KMS-11 (cell line): ENCODE data around the gene PIGR.

Experiments
- H2AFZ ChIP-seq: fragments of 200-600 bp; sonication (generic); 2 replicates; pipeline ENCODE4 v1.6.1; 2016; ENCODE audit warnings: antibody characterized with exemption, mixed run types, low read depth
- H3K27ac ChIP-seq: fragments of 200-600 bp; sonication (generic); 2 replicates; pipeline ENCODE4 v1.6.1; 2016; ENCODE audit warnings: mild to moderate bottlenecking, mixed run types
- H3K27me3 ChIP-seq: fragments of 200-600 bp; sonication (generic); 2 replicates; pipeline ENCODE4 v1.6.1; 2017; ENCODE audit warnings: mild to moderate bottlenecking, low read depth, mixed run types, moderate library complexity; ENCODE audit not compliant: insufficient read depth
- H3K36me3 ChIP-seq: fragments of 200-600 bp; sonication (generic); 2 replicates; pipeline ENCODE4 v1.6.1; 2017; ENCODE audit warnings: mild to moderate bottlenecking, mixed run types; ENCODE audit not compliant: insufficient read depth
- H3K4me1 ChIP-seq: fragments of 200-600 bp; sonication (generic); 2 replicates; pipeline ENCODE4 v1.6.1; 2016; ENCODE audit warnings: mild to moderate bottlenecking, low read depth, mixed run types; ENCODE audit not compliant: poor library complexity, severe bottlenecking
- H3K4me2 ChIP-seq: fragments of 200-600 bp; sonication (generic); 2 replicates; pipeline ENCODE4 v1.7.0; 2016; ENCODE audit warnings: mild to moderate bottlenecking, mixed run types
- H3K4me3 ChIP-seq: fragments of 200-600 bp; sonication (generic); IDR thresholded peaks from 2 replicates; pipeline ENCODE4 v1.6.1; 2017; ENCODE audit warnings: low read depth, low read length, mixed read lengths; ENCODE audit not compliant: insufficient read depth
- H3K79me2 ChIP-seq: fragments of 200-600 bp; sonication (generic); 2 replicates; pipeline ENCODE4 v1.6.1; 2016; ENCODE audit warnings: low read depth, mixed run types; ENCODE audit not compliant: insufficient read depth
- H3K9ac ChIP-seq: fragments of 200-600 bp; sonication (generic); 2 replicates; pipeline ENCODE4 v1.6.1; 2016; ENCODE audit warnings: mild to moderate bottlenecking, mixed run types
- H4K20me1 ChIP-seq: fragments of 200-600 bp; sonication (generic); 2 replicates; pipeline ENCODE4 v1.6.1; 2016; ENCODE audit warnings: mild to moderate bottlenecking, mixed run types; ENCODE audit not compliant: insufficient read depth
- TF ChIP-seq, protein P1 (sequence below): fragments of 200-600 bp; sonication (generic); conservative IDR thresholded peaks from 2 replicates; pipeline ENCODE4 v1.6.1; 2017; ENCODE audit warnings: low read depth, mild to moderate bottlenecking, antibody characterized with exemption, low read length, moderate library complexity, mixed read lengths

PIGR gene

DNA sequence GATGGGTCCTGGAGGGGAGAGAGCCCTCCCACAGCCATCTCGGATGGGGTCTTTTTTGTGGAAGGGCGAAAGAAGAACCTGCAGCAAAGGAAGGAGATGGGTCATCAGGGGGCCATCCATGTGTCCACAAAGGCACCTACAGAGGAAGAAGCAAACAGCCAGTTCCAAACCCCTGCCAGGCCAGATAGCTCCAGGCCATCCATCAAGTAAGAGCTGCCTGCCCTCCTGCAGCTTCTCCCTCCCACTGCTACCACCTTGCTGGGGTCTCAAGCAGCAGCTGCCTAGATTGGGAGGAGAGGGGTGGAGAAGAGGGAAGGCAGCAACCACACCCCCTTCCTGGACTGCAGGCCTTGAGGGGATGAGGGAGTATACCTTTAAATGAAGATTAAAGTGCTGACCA, 19.5 kb upstream of the PIGR start:
- no peaks in the 10 kb centered on the region for H4K20me1 ChIP-seq
- H3K79me2 ChIP-seq = no peaks in the 10 kb centered on the region
- no peak overlapping the region for H3K4me3 ChIP-seq
- no peak overlapping the region for H3K4me2 ChIP-seq
- H2AFZ ChIP-seq = no peak overlapping the region
- no peaks in the 10 kb centered on the region for H3K4me1 ChIP-seq
- H3K36me3 ChIP-seq = no peaks in the 10 kb centered on the region
- H3K27ac ChIP-seq = no peak overlapping the region
- TF ChIP-seq, protein P1, sequence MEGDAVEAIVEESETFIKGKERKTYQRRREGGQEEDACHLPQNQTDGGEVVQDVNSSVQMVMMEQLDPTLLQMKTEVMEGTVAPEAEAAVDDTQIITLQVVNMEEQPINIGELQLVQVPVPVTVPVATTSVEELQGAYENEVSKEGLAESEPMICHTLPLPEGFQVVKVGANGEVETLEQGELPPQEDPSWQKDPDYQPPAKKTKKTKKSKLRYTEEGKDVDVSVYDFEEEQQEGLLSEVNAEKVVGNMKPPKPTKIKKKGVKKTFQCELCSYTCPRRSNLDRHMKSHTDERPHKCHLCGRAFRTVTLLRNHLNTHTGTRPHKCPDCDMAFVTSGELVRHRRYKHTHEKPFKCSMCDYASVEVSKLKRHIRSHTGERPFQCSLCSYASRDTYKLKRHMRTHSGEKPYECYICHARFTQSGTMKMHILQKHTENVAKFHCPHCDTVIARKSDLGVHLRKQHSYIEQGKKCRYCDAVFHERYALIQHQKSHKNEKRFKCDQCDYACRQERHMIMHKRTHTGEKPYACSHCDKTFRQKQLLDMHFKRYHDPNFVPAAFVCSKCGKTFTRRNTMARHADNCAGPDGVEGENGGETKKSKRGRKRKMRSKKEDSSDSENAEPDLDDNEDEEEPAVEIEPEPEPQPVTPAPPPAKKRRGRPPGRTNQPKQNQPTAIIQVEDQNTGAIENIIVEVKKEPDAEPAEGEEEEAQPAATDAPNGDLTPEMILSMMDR = no peak
- H3K9ac ChIP-seq = no peak overlapping the region
- no peaks in the 10 kb centered on the region for H3K27me3 ChIP-seq

DNA sequence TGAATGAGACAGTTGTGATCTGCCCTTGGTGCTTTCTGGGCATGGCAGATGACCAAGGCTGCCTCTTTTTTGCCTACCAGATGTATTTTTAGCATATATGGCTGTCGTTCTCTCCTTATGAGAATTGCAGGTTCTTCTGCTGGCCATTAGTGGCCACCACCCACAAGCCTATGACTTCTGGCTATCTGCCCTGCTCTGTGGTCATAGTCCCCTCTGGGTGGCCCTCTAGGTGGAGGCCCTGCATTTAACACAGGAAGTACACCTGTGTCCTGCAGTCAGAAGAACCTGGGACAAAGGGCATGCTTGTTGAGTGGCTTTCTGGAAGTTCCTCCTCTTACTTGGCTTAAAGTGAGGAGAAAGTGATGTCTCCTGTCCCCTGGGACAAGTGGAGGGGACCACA, 17.5 kb upstream of the PIGR start:
- Histone ChIP-seq H3K27me3 (no peaks in the 10 kb centered on the region), H3K4me2 (no peak overlapping the region), H3K9ac (no peak overlapping the region), H4K20me1 (no peaks in the 10 kb centered on the region), H3K4me1 (no peaks in the 10 kb centered on the region), H2AFZ (no peak overlapping the region), H3K4me3 (no peak overlapping the region), H3K36me3 (no peaks in the 10 kb centered on the region), H3K27ac (no peak overlapping the region), H3K79me2 (no peaks in the 10 kb centered on the region)
- TF ChIP-seq, protein P1 = no peak

DNA sequence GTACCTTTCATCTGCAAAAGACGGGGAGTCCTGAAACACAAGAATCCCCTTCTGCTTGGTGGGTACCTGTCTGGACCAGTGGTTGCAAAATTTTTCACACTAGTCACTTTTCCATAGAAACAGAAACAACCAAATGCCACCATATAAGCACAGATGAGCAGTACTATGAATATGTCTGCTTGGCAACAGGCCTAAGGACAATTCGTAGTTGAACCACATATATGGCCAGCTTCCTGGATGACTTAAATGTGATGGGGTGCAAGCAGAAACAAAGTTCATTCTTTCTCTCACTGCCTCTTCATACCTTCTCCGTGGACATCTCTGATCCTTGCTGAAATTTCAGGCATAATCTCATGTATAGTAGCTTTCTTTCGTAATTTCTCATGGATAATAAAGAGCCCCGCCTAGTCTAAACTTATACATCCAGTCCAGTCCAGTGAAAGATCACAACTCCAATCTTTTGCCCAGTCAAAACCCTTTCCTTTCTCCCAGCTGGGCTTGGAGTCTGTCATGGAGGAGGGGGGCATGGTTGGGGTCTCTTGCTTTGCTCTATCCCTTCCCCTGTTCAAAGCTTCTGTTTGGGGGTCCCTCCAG, 16.9 kb upstream of the PIGR start:
- Histone ChIP-seq H3K4me3 (no peak overlapping the region), H3K27me3 (no peaks in the 10 kb centered on the region), H3K36me3 (no peaks in the 10 kb centered on the region), H3K9ac (no peak overlapping the region), H3K79me2 (no peaks in the 10 kb centered on the region), H3K27ac (no peak overlapping the region), H3K4me2 (no peak overlapping the region), H3K4me1 (no peaks in the 10 kb centered on the region), H2AFZ (no peak overlapping the region), H4K20me1 (no peaks in the 10 kb centered on the region)
- TF ChIP-seq, protein P1 = no peak

DNA sequence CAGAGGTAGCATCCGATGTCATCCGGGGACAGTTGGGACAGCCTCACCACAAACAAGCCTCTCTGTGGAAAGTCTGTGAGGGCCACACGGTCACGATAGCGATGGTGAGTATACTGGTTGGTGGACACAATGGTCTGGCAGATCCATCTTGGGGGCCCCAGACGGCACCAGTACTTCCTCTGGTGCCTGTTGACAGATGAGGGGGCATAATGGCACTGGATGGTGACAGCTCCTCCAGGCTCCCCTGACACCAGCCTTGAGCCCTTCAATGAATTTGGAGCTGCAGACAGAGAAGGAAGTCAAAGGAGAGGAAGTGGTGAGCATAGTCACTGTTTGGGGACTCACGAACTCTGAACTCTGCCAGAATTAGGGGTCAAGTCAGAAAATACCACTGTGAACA, 16.0 kb upstream of the PIGR start:
- H3K9ac ChIP-seq = no peak overlapping the region

More for the DNA sequence above, 16.0 kb upstream of the PIGR start:
- Histone ChIP-seq H3K4me2 (no peak overlapping the region), H3K27ac (no peak overlapping the region), H3K27me3 (no peaks in the 10 kb centered on the region), H2AFZ (no peak overlapping the region), H3K4me3 (no peak overlapping the region), H3K79me2 (no peaks in the 10 kb centered on the region), H4K20me1 (no peaks in the 10 kb centered on the region), H3K36me3 (no peaks in the 10 kb centered on the region), H3K4me1 (no peaks in the 10 kb centered on the region)
- TF ChIP-seq, protein P1 = no peak
